Tongue (tissue), 2 donors: ENCODE results near the gene MCF2L. TPM values are rescaled to one million over a fixed set of nuclear protein-coding genes. Genes with fewer than 3 reads are reported as not detected.

Experiments
- DNase-seq: peaks from one replicate; pipeline ENCODE4 v3.0.0-alpha.2; 2015
- total RNA-seq: library from RNA; depleted of rRNA; stranded (reverse); fragments of >200 nt; gene quantifications from one replicate; pipeline ENCODE4 v1.2.3, GENCODE V29; 2014

Gene MCF2L, protein sequence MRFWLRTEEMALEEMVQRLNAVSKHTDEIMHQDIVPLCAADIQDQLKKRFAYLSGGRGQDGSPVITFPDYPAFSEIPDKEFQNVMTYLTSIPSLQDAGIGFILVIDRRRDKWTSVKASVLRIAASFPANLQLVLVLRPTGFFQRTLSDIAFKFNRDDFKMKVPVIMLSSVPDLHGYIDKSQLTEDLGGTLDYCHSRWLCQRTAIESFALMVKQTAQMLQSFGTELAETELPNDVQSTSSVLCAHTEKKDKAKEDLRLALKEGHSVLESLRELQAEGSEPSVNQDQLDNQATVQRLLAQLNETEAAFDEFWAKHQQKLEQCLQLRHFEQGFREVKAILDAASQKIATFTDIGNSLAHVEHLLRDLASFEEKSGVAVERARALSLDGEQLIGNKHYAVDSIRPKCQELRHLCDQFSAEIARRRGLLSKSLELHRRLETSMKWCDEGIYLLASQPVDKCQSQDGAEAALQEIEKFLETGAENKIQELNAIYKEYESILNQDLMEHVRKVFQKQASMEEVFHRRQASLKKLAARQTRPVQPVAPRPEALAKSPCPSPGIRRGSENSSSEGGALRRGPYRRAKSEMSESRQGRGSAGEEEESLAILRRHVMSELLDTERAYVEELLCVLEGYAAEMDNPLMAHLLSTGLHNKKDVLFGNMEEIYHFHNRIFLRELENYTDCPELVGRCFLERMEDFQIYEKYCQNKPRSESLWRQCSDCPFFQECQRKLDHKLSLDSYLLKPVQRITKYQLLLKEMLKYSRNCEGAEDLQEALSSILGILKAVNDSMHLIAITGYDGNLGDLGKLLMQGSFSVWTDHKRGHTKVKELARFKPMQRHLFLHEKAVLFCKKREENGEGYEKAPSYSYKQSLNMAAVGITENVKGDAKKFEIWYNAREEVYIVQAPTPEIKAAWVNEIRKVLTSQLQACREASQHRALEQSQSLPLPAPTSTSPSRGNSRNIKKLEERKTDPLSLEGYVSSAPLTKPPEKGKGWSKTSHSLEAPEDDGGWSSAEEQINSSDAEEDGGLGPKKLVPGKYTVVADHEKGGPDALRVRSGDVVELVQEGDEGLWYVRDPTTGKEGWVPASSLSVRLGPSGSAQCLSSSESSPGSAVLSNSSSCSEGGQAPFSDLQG
- 60.7 TPM for total RNA-seq

- peak; percentile 81 for DNase-seq
These were observed at the start of gene MCF2L for GRCh38 chr13:112968910-112969691. Gene MCF2L, plus strand, starts transcription at chr13:112969214. Its CDS starts 166 bp downstream, at chr13:112969380.

DNA sequence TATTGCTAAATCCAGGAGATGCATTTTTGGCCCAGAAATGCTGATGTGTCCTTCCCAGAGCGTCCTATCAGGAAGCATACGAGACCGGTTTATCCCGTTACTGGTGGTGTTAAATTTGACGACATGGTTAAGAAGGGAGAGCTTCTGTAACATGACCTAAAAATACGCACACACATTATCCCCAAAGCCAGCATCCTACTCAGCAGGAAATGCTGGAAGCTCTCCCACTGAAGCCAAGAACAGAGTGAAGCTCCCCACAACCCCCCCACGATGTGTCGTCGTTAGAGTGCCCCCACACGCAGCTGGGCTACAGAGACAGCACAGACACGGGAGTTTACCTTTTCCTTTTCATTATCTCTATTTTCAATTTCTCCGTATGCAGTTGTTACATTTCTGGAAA is 45.1 kb upstream of the MCF2L start:
- DNase-seq = no peak

- DNase-seq = no peak
These were observed 44.6 kb upstream of the MCF2L start for GRCh38 chr13:112924365-112924764.

- DNase-seq = no peak
These were observed 43.0 kb upstream of the MCF2L start for GRCh38 chr13:112926003-112926402.

DNA sequence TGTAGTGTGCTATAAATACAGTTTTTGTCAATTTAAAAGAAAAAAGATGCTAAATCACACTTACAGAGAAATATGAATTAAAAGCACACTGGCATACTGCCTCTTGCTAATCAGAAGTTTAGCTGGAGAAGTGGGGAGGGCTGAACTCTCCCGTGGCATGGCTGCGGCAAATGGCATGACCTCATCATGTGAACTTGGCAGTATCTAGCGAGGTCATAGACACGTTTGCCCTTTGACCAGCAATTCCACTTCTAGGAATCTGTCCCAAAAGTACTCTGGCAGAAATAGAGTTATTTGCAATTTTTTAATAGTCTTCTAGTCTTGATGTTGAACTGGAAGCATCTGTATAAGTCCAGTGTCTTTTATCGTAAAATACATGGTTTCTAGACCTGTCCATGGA is 42.0 kb upstream of the MCF2L start:
- no peak for DNase-seq

DNA sequence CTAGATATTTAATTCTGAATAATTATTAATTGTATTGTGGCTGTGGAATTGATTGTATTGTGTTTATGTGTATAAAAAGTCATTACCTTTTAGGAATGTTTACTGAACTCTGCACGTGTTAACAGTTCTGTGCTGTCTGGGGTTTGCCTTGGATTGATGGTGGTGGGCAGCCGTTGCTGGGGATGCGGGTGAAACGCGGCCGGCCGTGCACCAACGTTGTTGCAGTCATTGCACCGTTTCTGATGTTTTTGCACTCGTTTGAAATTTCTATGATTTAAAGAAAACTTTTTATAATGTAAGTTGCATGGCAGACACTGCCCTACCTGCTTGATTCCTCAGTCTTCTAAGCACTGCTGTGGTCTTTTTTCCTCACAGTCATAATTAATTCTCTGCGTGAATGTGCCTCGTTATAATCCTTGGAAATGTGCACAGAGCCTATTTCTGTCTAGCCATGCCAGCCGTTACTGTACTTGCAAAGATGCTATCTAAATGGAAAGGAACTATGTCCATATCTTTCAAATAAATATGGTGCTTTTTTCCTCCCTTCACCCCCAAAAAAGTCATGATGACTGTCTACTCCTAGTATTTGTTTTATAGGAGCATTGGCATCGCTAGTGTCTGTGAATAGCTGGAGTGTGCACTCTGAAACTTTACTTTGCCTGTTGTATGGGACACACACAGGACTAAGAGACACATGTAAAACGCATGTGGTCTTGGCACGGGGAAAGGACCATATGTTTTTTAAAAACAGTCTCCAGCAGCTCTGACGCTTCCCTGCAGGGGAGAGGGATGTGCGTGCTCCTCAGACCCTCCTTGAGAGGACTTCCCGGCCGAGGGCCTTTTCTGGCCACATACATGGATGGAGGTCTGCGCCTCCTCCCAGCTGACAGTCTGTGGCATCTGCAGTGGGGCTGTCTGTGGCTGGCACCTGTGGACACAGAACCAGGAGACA is 40.7 kb upstream of the MCF2L start:
- DNase-seq = peak; percentile 57

DNA sequence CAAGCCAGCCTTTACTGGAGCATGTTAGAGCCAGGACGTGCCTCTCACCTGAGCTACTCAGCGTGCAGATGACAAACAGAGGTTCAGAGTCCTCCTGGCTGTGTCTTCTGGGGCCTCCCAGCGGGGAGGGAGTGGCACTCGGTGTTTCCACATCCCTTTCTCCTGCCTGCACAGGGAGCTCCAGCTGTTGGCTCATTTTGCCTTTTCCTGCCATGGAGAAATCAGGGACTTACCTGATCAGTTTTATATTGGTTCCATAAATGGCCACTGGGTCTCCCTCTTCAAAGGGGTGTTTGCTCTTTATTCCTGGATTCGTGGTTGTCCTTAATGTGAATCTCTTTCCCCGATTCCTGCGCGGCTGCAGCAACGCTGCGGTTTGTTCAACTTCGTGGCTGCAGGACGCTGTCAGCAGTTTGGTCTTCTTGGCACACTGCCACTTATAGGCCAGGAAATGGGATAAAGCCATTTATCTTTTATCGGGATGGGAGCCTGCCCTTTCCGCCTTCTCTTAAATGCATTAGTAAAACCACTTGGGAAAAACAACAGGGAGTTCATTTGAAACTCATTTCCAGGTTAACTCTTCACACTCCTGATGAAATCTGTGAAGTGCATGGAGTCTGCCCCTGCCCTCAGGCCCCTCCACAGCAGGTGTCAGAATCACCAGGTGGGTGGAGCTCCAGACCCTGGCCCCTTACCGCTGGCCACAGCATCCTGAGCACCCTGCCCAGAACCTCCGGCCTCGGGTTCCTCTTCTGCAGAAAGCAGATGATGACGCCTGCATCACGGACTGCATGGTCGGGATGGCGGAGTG is 39.8 kb upstream of the MCF2L start:
- peak; percentile 51 for DNase-seq

GRCh38 chr13:112929783-112930055 is 39.3 kb upstream of the MCF2L start:
- DNase-seq = no peak

DNA sequence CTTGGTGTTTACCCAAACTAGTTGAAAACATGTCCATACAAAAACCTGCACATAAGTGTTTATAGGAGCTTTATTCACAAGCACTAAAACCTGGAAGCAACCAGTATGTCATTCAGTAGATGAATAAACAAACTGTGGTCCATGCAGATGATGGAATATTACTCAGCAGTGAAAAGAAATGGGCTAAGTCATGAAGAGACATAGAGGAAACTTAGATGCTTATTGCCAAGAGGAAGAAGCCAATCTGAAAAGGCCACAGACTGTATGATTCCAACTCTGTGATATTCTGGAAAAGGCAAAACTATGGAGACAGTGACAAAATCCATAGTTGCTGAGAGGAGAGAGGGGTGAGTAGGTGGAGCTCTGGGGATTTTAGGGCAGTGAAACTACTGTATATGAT is 38.8 kb upstream of the MCF2L start:
- DNase-seq = no peak

DNA sequence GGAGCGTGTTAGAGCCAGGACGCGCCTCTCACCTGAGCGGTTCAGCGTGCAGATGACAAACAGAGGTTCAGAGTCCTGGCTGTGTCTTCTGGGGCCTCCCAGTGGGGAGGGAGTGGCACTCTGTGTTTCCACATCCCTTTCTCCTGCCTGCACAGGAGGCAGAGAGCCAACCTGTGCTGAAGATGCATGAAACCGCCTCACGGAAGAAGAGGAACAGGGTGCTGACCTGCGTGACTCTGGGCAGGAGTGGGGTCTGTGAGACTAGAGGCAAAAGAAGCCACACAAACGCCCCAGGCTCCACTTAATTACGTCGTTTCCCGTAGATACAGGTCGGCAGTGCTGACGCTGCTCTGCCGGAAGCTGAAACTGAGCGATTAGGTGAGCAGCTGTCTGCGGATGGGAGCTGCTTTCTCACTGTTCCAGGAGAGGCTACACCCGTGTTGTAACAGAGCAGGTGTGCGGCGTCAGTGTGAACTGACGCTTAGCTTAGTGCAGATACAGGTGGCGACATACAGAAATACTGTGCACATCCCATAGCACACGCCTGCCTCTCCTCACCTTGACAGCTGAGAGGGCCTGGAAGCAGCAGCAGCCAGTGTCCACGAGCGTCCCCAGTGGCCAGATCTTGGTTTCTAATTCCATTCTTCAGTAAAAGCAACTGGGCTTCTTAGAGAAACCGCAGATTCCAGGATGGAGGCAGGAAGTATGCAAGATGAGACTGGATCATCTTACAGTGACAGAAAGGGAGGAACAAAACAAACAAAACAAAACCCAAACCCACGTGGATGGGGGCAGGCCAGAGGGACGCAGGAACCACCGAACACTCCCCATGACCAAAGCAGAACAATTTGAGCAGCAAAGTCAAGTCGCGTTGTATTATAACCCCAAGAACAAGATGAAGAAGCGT is 37.7 kb upstream of the MCF2L start:
- peak; percentile 86 for DNase-seq

- no peak for DNase-seq
These were observed 36.0 kb upstream of the MCF2L start for GRCh38 chr13:112932971-112933370.

- no peak for DNase-seq
These were observed 35.4 kb upstream of the MCF2L start for GRCh38 chr13:112933649-112934048.

GRCh38 chr13:112934078-112934477 is 34.9 kb upstream of the MCF2L start:
- no peak for DNase-seq

DNA sequence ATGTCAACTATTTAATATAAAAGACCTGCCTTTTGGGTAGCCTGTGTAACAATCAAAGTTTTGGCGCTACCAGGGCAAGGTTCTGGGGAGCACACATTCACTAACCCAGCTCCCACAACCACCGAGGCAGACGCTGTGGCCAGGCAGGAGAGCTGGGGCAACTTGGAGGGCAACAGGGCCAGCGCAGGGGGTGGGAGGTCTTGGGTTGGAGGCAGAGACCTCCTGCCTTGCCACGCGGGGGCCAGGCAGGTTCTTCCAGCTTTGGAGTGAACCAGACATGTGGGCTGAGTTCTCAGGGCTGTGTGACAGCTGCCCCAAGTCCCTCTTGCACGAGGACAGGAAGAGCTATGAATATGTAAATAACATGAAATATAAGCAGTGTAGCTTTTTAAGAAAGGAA is 30.3 kb upstream of the MCF2L start:
- DNase-seq = peak; percentile 16

- DNase-seq = peak; percentile 59
These were observed 28.8 kb upstream of the MCF2L start for GRCh38 chr13:112940236-112940635.

GRCh38 chr13:112941349-112941748 is 27.7 kb upstream of the MCF2L start:
- no peak for DNase-seq

DNA sequence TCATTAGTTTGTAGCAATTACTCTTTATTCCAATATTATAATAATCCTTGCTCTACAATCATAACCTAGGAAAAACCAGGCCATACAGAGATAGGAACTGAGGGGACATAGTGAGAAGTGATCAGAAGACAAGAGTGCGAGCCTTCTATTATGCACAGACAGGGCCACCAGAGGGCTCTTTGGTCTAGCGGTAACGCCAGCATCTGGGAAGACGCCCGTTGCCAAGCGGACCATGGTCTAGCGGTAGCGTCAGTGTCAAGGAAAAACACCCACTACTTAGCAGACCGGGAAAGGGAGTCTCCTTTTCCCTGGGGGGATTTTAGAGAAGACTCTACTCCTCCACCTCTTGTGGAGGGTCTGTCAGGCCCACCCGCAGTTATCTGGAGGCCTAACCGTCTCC is 27.2 kb upstream of the MCF2L start:
- DNase-seq = peak; percentile 18

GRCh38 chr13:112942689-112943308 is 26.2 kb upstream of the MCF2L start:
- peak; percentile 99 for DNase-seq
